Ramos (cell line): ENCODE data around the gene RPP25.

Experiments
- in situ Hi-C: fragments of 300-500 bp; cut with MboI; formaldehyde crosslinking; loops from one replicate; pipeline ENCODE4 v1.14.3; 2022; ENCODE audit warnings: low sequenced_read_pairs; ENCODE audit not compliant: unreplicated experiment

Gene RPP25, protein sequence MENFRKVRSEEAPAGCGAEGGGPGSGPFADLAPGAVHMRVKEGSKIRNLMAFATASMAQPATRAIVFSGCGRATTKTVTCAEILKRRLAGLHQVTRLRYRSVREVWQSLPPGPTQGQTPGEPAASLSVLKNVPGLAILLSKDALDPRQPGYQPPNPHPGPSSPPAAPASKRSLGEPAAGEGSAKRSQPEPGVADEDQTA

DNA sequence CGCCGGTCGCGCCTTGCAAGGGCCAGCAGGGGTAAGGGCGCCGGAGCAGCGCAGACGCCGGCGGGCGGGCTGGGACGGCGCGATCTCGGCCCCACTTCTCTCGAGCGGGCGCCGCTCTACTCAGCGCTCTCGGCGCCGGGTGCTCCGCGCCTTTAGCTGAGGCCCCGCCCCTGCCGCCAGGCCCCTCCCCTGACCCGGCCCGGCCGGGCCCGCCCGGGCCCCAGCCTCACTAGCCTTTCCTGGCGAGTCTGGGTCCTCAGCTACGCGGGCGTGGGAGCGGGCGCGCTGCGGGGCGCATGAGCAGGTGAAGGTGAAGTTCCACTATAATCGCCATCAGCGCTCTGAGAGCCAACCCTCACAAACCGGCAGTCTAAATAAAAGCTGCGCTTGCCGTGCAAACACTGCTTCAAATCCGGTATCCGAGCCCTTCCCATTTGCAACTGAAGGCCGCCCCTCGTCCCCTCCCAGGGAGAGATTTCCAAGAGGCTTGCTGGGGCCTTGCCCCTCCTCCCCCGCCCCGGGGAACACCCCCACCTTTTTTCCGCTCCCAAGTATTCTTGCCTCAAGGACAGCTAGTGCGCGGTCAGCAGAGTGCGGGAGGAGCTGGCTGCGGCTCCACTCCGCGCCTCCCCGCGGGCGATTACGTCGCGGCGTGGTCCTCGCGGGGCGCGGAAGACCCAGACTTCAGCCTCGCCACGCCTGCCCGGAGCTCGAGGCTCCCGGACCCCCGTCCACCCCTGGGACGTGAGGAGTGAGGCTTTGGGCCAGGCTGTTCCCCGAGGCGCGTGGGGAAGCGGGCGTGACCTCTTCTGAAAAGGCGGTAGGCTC is at the start of gene RPP25:
TSS of gene RPP25 (minus strand) at position 125 of the 828 bp plus-strand sequence. CDS start 189 bp downstream, outside the sequence.
- in situ Hi-C loops, result loop anchor here (10.0 kb wide), 1 partner anchor 582 kb away; no protein-coding TSS in a partner anchor

DNA sequence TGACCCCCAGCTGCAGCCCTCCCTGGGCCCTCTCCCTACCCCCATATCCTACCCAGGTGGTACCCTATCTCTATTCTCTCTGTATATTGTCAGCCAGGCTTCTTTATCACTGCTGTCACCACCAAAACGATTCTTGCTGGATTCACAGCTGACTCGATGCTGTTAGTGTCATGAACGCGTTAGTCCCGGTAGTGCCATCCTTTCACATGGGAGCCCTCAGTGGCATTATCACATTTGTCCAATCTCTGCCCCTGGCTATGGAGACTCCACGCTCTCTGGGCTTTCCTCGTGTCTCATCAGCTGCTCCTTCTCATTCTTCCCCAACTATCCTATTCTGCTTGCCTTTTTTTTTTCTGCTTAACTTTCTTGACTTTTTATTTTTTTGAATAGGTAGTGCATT is 45.8 kb upstream of the RPP25 start:
- in situ Hi-C loops, result no loop called here

DNA sequence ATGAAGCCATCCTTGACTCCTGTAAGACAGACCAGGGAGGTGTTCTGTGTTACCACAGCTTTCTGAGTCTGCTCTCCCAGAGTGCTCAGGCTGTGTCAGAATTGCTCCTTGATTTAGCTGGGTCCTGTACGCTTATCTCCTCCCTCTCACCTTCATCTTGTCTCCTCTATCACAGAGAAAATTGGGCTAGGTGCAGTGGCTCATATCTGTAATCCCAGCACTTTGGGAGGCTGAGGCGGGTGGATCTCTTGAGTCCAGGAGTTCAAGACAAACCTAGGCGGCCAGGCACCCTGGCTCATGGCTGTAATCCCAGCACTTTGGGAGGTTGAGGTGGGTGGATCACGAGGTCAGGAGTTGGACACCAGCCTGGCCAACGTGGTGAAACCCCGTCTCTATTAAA is 44.7 kb upstream of the RPP25 start:
- in situ Hi-C loops, result no loop called here

DNA sequence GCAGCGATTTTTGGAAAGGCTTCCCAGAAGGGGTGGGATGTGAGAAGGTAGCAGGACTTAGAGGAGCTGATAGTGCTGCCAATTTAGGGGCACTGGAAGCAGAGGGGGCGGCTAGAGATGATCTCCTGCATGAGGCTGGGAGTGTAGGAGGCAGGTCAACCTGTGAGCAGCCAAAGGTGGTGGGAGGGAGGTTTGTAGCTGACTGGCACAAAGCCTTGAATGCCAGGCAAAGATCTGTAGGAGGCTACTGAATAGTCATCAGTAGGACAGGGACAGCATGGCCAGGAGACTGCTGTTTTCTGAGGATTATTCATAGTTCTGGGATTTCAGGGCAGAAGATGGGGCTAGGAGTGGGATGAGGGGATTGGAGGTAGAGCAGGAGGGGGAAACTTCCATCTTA is 41.0 kb upstream of the RPP25 start:
- in situ Hi-C loops, result no loop called here

DNA sequence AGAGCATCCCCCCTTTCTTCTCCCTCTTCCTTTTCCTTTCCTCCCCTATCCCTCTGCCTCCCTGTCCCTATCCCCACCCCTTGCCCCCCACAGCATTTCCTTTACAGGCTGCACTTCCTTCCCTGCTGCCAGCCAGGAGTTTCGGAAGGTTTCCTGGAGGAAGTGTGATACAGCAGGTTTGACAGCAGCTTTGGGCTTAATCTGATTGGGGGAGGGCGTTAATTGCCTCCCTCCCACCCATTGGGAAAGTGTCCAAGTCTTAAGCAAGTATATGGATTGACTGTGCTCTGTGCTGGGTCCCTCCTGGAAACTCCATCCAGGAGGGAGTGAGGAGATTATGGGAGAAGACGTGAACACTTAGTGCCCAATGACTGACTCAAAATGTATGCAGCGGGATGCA is 40.6 kb upstream of the RPP25 start:
- in situ Hi-C loops, result no loop called here

DNA sequence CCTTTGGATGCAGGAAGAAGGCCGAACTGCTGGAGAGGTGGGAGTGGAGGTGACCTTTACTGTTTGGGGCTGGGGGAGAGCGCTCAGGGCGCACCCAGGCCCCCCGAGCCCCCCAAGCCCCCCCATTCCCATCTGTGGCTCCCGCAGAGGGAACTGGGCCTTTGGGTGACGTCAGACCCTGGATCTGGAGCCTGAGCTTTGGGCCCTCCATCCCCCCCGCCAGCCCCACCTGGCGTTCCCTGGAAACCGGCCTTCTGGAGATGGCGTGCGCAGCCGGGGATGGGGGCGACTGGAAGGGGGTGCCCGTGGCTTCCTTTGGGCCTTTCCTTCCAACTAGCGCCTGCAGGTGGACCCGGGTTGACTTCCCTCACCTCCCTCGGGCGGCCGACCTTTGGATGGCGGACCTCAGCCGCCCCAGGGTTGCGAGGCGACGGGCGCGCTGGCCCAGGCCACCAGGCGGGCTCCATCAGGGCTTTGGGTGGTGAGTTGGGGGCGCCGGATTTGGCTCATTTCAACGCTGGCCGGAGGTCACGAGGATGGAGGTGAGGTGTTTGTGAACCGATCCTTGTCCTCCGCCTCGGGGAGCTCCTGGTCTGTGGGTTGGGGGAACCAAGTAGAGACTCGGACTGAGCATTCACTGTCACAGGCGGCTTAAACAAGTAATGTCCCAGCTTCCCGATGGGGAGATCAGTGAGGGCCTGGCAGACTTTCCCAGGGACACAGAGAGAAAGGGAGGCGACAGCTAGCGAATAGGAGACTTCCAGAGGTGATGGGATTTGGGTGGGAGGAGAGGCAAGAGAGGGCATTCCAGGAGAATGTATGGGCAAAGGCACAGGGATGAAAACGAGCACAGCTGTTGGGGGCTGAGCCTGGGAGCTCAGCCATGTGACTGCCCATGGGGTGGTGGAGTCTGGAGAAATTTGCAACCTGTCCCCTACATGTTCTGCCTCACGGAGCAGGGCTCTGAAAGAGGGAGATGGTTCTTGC is 39.5 kb upstream of the RPP25 start:
- in situ Hi-C loops, result no loop called here

DNA sequence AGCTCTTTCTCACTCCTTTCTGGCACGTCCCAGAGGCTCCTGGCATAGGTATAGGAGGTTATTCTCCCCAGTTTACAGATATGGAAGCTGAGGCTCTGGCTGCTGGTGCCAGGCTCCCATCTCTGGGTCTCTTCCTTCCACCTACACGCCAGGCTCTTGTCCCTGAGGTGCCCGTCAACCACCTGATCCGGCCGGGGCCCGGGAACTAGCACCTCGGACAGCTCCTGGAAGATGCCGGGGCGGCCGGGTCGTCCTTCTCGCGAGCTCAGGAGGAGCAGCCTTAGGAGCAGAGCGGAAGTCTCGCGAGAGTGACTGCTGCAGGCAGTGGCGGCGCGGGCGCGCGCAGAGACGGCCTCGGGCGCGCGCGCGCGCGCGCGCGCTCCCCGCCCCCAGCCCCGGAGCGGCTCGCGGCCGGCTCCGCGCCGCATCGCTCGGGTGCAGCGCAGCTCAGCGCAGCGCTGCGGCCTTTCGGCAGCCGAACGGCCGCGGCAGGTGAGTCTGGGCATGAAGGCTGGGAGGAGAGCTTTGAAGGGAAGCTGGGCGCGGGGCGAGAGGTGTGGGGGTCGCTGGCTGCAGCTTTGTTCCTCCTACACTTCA is 38.7 kb upstream of the RPP25 start, which contains the start of gene SCAMP5:
TSS of gene SCAMP5 (plus strand) at position 382 of the 597 bp plus-strand sequence. CDS start 16,277 bp downstream, outside the sequence.
- in situ Hi-C loops, result no loop called here

DNA sequence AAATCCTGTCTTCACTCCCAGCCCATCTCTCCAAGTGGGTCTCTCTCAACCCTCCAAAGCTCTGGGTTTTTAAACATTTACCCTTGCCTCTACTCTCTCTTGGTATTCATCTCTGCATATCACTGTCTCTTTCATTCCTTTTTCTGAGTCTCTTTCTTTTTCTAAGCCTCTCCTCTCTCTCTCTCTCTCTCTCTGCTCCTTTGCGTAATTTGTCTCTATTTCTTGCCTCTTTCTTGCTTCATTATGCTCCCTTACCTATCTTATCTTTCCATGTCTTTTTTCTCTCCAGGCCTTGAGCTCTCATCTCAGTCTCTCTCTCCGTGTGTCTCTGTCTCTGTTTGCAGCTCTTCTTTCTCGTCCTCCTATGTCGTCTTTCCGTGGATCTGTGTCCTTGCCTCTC is 38.1 kb upstream of the RPP25 start:
- in situ Hi-C loops, result no loop called here

DNA sequence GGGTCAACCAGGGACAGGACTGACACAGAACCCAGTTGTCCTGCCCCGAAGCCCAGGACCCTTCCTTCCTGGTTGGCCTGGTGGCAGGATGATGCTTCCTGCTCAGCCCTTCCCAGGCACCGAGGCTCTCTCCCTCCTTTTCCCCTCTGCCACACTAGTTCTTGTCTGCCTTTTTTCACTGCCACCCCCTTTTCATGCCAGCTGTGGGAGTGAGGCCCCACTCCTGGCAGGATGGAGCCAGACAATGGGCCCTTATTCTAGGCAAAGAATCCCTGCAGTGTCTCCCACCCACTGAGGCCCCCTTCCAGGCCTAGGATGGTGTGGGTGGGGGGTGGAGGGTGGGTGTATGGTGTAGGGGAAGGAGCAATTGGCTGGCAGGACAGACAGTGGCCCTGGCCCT is 37.7 kb upstream of the RPP25 start:
- in situ Hi-C loops, result no loop called here

DNA sequence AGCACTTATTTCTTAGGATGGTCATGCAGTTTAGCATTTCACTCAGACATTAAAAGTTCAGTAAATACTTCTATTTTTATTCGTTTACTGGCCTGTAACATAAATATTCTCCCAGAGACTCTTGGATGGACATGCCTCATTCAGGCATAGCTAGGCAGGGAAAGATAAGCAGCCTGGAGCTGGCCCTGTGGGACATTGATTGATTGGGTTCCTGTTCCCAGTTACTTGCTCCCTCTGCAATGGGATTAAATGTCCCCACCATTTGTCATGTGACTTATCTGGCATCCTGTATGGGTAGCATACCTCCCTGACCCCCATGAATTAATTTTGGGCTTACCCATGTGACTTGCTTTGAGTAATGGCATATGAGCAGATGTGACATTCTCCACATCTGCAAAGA is 36.0 kb upstream of the RPP25 start:
- in situ Hi-C loops, result no loop called here

DNA sequence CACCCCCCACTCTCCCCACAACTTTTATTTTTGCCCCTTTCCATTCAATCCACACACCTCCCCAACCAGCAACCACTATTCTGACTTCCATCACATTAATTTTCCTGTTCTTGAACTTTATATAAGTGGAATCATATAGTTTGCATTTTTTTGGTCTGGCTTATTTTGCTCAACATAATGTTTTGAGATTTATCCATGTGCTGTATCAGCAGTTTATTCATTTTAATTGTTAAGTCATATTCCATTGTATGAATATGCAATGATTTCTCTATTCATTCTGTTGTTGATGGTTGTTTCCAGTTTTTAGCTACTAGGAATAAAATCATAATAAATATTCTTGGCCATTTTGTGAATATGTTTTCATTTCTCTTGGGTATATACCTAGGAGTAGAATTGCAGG is 33.0 kb upstream of the RPP25 start:
- in situ Hi-C loops, result no loop called here

DNA sequence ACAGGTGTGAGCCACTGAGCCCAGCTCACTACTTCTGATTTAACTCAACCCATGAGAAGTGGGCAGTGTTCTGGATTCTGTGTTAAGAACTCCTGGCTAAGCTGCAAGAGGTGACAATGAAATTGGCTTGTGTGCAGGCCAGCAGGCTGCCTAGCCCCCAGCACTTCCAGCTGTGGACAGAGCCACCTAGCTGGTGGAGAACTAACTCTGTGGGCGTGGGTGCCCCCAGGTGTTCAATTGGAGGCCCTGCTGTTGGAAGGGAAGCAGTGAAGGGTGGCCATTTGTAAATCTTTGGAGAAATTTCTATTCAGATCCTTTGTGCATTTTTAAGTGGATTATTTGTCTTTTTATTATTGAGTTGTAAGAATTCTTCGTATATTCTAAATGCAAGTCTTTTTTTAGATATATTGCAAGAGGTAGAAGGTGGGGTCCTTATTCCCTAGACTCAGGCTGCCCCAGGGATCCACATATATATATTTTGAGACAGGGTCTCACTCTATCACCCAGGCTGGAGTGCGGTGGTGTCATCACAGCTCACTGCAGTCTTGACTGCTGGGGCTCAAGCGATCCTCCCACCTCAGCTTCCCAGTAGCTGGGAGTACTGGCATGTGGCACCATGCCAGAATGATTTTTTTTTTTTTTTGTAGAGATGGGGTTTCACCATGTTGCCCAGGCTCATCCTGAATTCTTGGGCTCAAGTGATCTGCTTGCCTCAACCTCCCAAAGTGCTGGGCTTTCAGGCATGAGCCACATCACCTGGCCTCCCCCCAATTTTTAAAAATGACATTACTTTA is 31.6 kb upstream of the RPP25 start:
- in situ Hi-C loops, result no loop called here

DNA sequence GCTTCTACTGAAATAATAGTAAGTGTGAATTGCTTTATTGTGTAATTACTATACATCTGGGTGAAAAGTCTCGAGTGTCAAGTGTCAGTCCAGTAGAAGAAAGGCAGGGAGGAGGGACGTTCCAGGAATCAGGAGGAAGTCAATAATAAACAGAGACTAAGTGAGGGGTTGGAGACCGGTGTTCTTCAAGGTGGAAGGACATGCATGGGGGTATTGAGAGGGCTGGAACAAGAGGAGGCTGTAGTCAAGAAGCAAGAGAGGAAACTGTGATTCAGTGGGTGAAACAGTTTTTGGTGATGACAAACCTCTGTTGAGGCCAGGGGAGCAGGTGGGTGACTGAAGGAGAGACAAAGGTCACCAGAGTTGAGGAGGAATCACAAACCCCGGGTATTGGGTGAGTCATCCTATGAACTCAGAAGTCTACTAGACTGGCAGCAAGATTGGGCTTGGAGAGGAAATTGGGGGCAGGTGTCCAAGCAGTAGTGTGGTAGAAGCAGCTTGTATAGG is 27.2 kb upstream of the RPP25 start:
- in situ Hi-C loops, result no loop called here

DNA sequence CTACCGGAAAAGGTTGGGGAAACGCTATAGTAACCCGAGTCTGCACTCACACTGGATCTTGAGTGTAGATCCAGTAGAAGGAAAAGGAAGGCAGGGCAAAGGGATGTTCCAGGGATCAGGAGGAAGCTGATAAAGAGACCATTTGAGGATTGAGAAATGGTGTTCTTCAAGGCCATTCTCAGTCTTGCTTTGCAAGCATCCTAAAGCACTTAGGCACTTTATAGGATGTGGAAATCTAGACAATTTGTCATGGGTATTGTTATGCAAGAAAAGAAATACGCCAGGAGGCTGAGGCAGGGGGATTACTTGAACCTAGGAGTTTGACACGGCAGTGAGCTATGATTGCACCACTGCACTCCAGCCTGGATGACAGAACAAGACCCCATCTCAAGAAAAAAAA is 25.6 kb upstream of the RPP25 start:
- in situ Hi-C loops, result no loop called here

DNA sequence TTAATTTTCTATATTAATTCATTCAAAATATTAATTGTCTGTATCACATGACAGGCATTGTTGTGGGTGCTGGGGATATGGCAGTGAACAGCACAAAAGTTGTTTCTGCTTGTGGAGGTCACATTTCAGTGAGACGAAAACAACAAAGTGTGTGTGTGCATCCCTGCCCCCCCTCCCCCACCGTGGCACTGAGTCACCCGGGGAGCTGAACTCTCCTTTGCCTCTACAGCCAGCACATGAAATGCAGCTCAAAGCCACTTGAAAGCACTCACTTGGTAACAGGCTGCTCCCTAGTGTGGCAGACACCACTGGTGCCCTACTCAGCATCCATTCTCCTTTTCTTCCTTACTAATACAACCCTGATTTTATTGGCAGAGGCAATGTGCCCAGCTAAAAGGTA is 21.9 kb upstream of the RPP25 start:
- in situ Hi-C loops, result no loop called here

DNA sequence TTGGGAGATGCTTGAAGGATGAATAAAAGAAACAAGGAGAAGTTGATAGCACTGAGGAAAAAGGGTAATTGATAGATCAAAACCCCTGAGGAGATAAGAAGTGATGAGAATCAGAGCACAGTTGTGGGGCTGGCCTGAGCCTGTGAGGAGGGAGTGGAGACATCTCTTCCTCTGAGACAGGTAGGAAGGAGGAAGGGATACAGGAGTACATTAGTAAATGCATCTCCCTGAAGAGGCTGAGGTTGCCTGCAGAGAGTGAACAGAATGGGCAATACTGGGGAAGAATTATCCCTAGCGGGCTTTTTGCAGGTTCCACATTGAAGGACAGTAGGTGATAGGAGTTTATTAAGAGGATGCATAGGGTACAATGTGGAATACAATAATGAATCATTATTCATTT is 21.5 kb upstream of the RPP25 start:
- in situ Hi-C loops, result no loop called here

DNA sequence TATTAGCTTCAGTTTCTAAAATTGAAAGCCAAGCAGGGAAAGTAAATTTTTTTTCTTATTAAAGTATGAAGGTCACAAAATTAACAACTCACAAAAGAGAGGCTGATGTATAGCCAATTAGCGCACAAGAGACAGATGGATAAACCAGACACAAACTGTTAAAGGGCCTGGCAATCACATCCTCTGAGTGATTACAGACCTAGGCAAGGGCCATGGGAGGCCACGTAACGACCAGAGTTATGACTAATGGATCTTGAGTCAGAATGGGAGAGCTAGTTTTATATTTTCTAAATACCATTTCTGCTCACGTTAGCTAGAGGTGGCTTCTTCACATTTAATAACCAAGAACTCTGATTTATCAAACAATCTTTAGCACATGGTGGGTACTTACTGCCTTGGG is 21.0 kb upstream of the RPP25 start:
- in situ Hi-C loops, result no loop called here

DNA sequence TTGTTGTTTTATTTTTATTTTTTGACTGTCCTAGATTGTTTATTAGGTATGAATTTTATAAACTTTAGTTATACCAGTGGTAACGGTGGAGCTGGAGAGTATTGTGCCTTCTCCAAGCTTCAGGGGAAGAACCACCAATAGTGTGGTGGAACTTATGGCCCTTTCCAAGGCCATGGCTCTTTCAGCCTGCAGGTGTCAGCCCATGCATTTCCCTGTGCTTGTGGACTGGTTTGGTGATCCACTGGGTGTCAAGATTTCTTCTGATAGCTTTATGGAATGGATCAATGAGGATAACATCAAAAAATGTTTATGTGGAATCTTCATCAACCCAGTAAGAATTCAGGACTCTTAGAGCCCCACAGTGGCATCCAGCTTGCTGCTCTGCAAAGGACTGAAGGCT is 19.6 kb upstream of the RPP25 start:
- in situ Hi-C loops, result no loop called here

DNA sequence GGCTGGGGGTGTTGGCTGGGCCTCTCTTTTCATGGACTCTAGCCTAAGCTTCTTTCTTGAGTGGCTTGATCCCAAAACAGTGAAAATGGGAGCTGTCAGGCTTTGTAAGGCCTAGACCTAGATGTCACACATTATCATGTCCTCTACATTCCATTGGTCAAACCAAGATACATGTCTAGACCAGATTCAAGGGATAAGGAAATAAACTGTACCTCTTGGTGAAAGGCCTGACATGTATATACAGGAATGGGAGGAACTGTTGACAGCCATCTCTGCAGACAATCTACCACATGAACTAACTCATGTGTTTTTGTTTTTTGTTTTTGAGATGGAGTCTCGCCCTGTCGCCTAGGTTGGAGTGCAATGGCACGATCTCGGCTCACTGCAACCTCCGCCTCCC is 11.1 kb upstream of the RPP25 start:
- in situ Hi-C loops, result no loop called here
